WI38 (cell line): ENCODE measurements around the gene MBD3L2B.
"Not testable (repeated sequence)": the region's sequence is repeated elsewhere in the genome, so short reads cannot be mapped to it uniquely, and the experiment has no call there.

Source experiments
- H3K4me3 ChIP-seq: 2 replicates; pipeline ENCODE4 v1.5.1; 2011; ENCODE audit warnings: low read depth, mild to moderate bottlenecking, control low read depth, low read length
- TF ChIP-seq, protein P1 (sequence below): IDR thresholded peaks from 2 replicates; pipeline ENCODE4 v1.5.1; 2012; ENCODE audit warnings: low read depth, mild to moderate bottlenecking, control low read depth, low read length

Gene MBD3L2B

DNA sequence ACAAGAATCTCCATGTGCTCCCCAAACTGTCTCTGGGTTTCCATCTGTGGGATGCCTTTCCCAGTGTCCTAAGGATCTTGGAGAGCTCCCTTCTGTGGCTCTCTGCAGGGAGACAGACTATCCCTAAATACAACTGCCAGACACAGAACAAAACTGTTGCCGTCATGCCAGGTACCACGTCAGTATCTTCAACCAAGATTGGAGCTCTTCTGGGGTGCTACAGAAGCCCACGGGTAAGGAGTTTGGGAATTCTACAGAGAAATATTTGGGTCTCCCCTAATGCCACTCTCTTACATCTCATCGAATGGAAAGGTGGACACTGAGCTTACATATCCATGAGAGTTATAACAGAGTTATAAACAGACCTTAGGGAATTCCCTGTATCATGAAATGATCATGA is 42.1 kb upstream of the MBD3L2B start:
- TF ChIP-seq, protein P1, sequence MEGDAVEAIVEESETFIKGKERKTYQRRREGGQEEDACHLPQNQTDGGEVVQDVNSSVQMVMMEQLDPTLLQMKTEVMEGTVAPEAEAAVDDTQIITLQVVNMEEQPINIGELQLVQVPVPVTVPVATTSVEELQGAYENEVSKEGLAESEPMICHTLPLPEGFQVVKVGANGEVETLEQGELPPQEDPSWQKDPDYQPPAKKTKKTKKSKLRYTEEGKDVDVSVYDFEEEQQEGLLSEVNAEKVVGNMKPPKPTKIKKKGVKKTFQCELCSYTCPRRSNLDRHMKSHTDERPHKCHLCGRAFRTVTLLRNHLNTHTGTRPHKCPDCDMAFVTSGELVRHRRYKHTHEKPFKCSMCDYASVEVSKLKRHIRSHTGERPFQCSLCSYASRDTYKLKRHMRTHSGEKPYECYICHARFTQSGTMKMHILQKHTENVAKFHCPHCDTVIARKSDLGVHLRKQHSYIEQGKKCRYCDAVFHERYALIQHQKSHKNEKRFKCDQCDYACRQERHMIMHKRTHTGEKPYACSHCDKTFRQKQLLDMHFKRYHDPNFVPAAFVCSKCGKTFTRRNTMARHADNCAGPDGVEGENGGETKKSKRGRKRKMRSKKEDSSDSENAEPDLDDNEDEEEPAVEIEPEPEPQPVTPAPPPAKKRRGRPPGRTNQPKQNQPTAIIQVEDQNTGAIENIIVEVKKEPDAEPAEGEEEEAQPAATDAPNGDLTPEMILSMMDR = no peak
- no peak overlapping the region for H3K4me3 ChIP-seq

DNA sequence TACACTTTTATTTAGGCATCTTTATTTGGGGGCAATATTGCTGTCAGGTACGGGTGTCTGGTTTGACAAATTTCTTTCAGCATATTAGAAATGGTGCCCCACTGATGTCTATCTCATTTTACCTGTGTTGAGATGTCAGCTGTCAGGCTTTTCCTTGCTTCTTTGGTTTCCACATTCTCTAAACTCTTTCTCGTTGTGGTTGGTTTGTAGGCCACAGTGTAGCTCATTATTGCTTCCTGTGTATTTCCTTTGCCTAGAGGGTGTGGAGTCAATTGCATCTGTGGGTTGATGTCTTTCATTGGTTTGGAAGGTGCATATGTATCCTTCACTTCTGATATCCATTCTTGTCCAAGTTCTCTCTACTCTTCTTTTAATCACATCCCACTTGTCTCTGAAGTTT is 38.7 kb upstream of the MBD3L2B start:
- H3K4me3 ChIP-seq = not testable (repeated sequence)

DNA sequence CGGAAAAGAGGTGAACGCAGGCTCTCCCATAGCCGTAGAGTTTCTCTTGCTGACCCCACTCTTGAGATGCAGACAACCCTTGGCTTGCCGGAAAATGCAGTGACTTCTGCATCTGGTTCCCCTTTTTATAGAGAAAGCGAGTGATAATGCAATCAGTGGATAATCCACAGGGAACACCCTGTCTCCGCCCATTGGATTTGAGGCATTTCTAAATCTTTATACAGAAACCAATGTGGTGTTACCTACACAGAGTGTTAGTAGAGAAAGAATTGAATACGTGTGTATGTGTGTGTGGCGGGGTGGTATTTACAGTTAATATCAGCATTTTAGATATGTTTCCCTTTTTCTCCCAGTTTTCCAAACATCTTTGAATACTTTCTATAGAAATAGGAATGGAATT is 37.3 kb upstream of the MBD3L2B start, which contains the start of gene MBD3L3:
Gene MBD3L3 (minus strand): TSS at position 101 of the 400 bp plus-strand sequence. CDS start 71 bp downstream, at position 30.
- H3K4me3 ChIP-seq = not testable (repeated sequence)

DNA sequence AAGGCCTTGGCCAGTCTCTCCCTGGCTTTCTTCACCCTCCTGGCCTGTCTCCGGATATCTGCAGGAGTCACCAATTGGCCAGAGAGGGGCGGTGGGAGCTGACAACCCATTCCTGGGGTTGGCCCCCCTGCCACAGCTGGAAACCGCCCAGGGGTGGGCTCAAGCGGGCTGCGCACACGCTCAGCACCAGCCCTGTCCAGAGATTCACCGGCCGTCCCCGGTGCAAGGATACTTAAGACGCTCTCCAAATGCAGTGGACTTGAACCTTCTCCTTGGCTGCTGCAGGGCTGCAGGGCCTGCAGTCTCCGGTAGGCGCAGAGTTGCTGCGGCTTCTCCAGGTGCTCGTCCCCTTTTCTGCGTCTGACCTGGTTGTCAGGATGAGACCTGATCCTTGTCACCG is 35.1 kb upstream of the MBD3L2B start:
- not testable (repeated sequence) for H3K4me3 ChIP-seq

DNA sequence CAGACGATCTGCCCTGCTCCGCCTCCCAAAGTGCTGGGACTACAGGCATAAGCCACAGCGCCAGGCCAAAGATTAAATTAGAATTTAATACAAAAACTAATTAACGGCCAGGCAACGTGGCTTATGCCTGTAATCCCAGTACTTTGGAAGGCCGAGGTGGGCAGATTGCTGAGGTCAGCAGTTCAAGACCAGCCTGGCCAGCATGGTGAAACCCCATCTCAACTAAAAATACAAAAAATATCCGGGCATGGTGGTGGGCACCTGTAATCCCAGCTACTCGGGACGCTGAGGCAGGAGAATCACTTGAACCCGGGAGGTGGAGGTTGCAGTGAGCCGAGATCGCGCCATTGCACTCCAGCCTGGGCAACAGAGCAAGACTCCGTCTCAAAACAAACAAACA is 34.4 kb upstream of the MBD3L2B start:
- not testable (repeated sequence) for H3K4me3 ChIP-seq

DNA sequence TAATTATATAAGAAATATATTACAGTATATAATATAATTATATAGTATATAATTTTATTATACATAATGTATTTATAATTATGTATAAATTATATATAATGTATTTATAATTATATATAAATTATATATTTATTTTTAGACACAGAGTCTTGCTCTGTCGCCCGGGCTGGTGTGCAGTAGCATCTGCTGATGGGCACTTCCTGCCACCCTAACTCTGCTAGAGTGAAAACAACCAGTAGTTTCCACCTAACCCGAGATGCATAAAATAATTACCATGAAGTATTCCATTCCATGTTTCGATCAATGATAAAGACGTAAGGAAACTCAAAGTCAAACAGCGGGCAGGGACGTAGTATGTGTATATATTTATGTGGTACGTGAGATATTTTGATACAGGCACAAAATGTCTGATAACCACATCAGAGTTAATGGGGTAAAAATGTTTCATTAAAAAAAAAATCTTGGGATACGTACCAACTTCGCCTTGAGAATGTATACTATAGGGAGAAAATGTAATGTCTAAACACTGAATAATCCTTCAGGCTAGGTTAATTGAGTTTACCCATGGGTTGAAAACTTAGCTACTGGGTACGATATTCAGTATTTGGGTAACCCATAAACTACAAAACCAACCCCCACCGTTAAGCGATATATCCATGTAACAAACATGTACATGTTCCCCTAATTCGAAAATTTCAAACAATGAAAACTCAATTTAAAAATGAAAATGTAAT is 33.6 kb upstream of the MBD3L2B start:
- H3K4me3 ChIP-seq = not testable (repeated sequence)

DNA sequence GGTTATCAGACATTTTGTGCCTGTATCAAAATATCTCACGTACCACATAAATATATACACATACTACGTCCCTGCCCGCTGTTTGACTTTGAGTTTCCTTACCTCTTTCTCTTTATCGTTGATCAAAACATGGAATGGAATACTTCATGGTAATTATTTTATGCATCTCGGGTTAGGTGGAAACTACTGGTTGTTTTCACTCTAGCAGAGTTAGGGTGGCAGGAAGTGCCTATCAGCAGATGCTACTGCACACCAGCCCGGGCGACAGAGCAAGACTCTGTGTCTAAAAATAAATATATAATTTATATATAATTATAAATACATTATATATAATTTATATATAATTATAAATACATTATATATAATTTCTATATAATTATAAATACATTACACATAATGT is 31.7 kb upstream of the MBD3L2B start:
- not testable (repeated sequence) for H3K4me3 ChIP-seq

DNA sequence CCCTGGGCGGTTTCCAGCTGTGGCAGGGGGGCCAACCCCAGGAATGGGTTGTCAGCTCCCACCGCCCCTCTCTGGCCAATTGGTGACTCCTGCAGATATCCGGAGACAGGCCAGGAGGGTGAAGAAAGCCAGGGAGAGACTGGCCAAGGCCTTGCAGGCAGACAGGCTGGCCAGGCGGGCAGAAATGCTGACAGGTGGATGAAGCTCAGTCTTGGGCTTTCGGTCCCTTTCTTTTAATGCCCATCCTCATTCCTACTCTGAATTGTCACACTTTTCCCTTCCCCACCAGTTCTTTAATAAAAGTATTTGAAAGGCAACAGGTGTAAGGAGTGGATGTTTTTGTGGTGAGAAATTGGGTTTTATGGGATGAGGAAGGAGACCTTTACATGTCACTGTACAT is 30.2 kb upstream of the MBD3L2B start:
- not testable (repeated sequence) for H3K4me3 ChIP-seq

DNA sequence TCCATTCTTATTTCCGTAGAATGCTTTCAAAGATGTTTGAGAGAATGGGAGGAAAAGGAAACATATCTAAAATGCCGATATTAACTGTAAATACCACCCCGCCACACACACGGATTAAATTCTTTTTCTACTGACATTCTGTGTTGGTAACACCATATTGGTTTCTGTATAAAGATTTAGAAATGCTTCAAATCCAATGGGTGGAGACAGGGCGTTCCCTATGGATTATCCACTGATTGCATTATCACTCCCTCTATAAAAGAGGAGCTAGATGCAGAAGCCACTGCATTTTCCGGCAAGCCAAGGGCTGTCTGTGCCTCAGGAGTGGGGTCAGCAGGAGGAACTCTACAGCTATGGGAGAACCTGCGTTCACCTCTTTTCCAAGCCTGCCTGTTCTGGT is 27.8 kb upstream of the MBD3L2B start, which contains the start of gene MBD3L2:
Gene MBD3L2 (plus strand): TSS at position 301 of the 400 bp plus-strand sequence. CDS start 53 bp downstream, at position 354.
- not testable (repeated sequence) for H3K4me3 ChIP-seq

DNA sequence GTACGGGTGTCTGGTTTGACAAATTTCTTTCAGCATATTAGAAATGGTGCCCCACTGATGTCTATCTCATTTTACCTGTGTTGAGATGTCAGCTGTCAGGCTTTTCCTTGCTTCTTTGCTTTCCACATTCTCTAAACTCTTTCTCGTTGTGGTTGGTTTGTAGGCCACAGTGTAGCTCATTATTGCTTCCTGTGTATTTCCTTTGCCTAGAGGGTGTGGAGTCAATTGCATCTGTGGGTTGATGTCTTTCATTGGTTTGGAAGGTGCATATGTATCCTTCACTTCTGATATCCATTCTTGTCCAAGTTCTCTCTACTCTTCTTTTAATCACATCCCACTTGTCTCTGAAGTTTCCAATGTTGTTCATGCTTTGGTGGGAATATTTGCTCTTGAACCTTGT is 20.3 kb upstream of the MBD3L2B start:
- not testable (repeated sequence) for H3K4me3 ChIP-seq

DNA sequence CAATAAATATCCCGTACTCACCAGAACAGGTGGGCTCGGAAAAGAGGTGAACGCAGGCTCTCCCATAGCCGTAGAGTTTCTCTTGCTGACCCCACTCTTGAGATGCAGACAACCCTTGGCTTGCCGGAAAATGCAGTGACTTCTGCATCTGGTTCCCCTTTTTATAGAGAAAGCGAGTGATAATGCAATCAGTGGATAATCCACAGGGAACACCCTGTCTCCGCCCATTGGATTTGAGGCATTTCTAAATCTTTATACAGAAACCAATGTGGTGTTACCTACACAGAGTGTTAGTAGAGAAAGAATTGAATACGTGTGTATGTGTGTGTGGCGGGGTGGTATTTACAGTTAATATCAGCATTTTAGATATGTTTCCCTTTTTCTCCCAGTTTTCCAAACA is 18.8 kb upstream of the MBD3L2B start, which contains the start of gene MBD3L4:
Gene MBD3L4 (minus strand): TSS at position 101 of the 400 bp plus-strand sequence. CDS start 35 bp downstream, at position 66.
- H3K4me3 ChIP-seq = not testable (repeated sequence)

DNA sequence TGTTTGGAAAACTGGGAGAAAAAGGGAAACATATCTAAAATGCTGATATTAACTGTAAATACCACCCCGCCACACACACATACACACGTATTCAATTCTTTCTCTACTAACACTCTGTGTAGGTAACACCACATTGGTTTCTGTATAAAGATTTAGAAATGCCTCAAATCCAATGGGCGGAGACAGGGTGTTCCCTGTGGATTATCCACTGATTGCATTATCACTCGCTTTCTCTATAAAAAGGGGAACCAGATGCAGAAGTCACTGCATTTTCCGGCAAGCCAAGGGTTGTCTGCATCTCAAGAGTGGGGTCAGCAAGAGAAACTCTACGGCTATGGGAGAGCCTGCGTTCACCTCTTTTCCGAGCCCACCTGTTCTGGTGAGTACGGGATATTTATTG is 9.0 kb upstream of the MBD3L2B start, which contains the start of gene MBD3L5:
Gene MBD3L5 (plus strand): TSS at position 301 of the 400 bp plus-strand sequence. CDS start 34 bp downstream, at position 335.
- H3K4me3 ChIP-seq = not testable (repeated sequence)

DNA sequence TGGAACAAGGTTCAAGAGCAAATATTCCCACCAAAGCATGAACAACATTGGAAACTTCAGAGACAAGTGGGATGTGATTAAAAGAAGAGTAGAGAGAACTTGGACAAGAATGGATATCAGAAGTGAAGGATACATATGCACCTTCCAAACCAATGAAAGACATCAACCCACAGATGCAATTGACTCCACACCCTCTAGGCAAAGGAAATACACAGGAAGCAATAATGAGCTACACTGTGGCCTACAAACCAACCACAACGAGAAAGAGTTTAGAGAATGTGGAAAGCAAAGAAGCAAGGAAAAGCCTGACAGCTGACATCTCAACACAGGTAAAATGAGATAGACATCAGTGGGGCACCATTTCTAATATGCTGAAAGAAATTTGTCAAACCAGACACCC is 7.6 kb upstream of the MBD3L2B start:
- H3K4me3 ChIP-seq = not testable (repeated sequence)

DNA sequence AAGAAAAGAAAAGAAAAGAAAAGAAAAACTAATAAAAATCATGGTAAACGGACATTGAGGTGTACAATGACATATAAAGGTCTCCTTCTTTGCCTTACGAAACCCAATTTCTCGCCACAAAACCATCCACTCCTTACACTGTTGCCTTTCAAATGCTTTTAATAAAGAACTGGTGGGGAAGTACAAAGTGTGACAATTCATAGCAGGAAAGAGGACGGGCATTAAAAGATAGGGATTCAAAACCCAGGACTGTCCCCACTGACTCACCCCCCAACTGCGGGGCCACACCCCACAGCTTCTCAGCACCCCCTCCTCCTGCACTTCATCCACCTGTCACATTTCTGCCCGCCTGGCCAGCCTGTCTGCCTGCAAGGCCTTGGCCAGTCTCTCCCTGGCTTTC is 2.4 kb downstream of the MBD3L2B start:
- TF ChIP-seq, protein P1 = no peak
- no peak overlapping the region for H3K4me3 ChIP-seq
